ENCODE data around the gene GRIK3. TPM values are rescaled to one million over a fixed set of nuclear protein-coding genes. Genes with fewer than 3 reads are reported as not detected.

GRIK3 gene
- total RNA-seq, 1 donor from 2014 or later = not detected

GRCh38 chr1:36814774-36815173 lies 219.5 kb downstream of the GRIK3 start:
- no peaks in the 10 kb centered on the region for H3K9me3 Mint-ChIP-seq
- H3K27me3 Mint-ChIP-seq (ENCODE audit: low read depth) = peaks cover 39% of the 10 kb centered on the region
- no peak for TF ChIP-seq CTCF (IDR thresholded peaks at IDR 0.05; ENCODE audit: unreplicated experiment)
- no peak overlapping the region for H3K27ac Mint-ChIP-seq
- no peaks in the 10 kb centered on the region for H3K36me3 Mint-ChIP-seq
- H3K4me3 Mint-ChIP-seq = no peak overlapping the region
- DNase-seq (ENCODE audit: low spot score in 2 of 2, unreplicated experiment in 2 of 2) = no peak
- H3K4me1 Mint-ChIP-seq = no peaks in the 10 kb centered on the region

- Mint-ChIP-seq H3K9me3 (no peaks in the 10 kb centered on the region), H3K4me1 (no peaks in the 10 kb centered on the region), H3K27ac (no peak overlapping the region), H3K4me3 (no peak overlapping the region), H3K36me3 (no peaks in the 10 kb centered on the region), H3K27me3 (ENCODE audit: low read depth) (peaks cover 40% of the 10 kb centered on the region)
- TF ChIP-seq CTCF (IDR thresholded peaks at IDR 0.05; ENCODE audit: unreplicated experiment) = no peak
- no peak for DNase-seq (ENCODE audit: low spot score in 2 of 2, unreplicated experiment in 2 of 2)
These were observed 220.2 kb downstream of the GRIK3 start for GRCh38 chr1:36814083-36814482.

GRCh38 chr1:36807262-36807661 lies 227.1 kb downstream of the GRIK3 start:
- Mint-ChIP-seq H3K27me3 (ENCODE audit: low read depth) (peaks cover 41% of the 10 kb centered on the region), H3K36me3 (no peaks in the 10 kb centered on the region), H3K27ac (no peak overlapping the region), H3K4me3 (no peak overlapping the region), H3K9me3 (no peaks in the 10 kb centered on the region), H3K4me1 (no peaks in the 10 kb centered on the region)
- no peak for DNase-seq (ENCODE audit: low spot score in 2 of 2, unreplicated experiment in 2 of 2)
- TF ChIP-seq CTCF (IDR thresholded peaks at IDR 0.05; ENCODE audit: unreplicated experiment) = no peak

GRCh38 chr1:36805979-36806640 lies 228.2 kb downstream of the GRIK3 start:
- no peak for TF ChIP-seq CTCF (IDR thresholded peaks at IDR 0.05; ENCODE audit: unreplicated experiment)
- Mint-ChIP-seq H3K36me3 (no peaks in the 10 kb centered on the region), H3K27me3 (ENCODE audit: low read depth) (peaks cover 43% of the 10 kb centered on the region), H3K4me3 (no peak overlapping the region), H3K27ac (no peak overlapping the region), H3K9me3 (no peaks in the 10 kb centered on the region), H3K4me1 (no peaks in the 10 kb centered on the region)
- DNase-seq (ENCODE audit: low spot score in 2 of 2, unreplicated experiment in 2 of 2) = no peak

GRCh38 chr1:36804669-36805314 lies 229.5 kb downstream of the GRIK3 start:
- no peak for DNase-seq (ENCODE audit: low spot score in 2 of 2, unreplicated experiment in 2 of 2)
- Mint-ChIP-seq H3K36me3 (no peaks in the 10 kb centered on the region), H3K4me3 (no peak overlapping the region), H3K27ac (no peak overlapping the region), H3K27me3 (ENCODE audit: low read depth) (peaks cover 47% of the 10 kb centered on the region), H3K9me3 (no peaks in the 10 kb centered on the region), H3K4me1 (no peaks in the 10 kb centered on the region)
- no peak for TF ChIP-seq CTCF (IDR thresholded peaks at IDR 0.05; ENCODE audit: unreplicated experiment)
